WTC11 (cell line): ENCODE results near the gene GTF3C1.

Source experiments
- SMAD3 ChIP-seq: sonication (generic); formaldehyde crosslinking; IDR thresholded peaks from 2 replicates; pipeline ENCODE4 v1.8.0; 2022; ENCODE audit warnings: missing genetic modification reagents, mild to moderate bottlenecking, borderline replicate concordance
- ZNF121 ChIP-seq: sonication (generic); formaldehyde crosslinking; IDR thresholded peaks from 2 replicates; pipeline ENCODE4 v1.8.0; 2023; ENCODE audit warnings: missing genetic modification reagents
- TF ChIP-seq, protein P1 (sequence below): fragments of 200-600 bp; IDR thresholded peaks from 2 replicates; pipeline ENCODE4 v1.8.0; 2022; ENCODE audit warnings: antibody characterized with exemption

DNA sequence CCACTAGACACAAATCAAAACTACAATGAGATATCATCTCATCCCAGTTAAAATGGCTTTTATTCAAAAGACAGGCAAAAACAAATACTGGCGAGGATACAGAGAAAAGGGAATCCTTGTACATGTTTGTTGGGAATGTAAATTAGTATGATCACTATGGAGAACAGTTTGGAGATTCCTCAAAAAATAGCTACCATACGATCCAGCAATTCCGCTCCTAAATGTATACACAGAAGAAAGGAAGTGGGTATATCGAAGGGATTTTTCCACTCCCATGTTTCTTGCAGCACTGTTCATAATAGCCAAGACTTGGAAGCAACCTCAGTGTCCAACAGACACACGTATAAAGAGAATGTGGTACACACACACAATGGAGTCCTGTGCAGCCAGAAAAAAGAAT, 35.5 kb upstream of the GTF3C1 start:
- TF ChIP-seq SMAD3 (CRISPR knock-in tag) (no peak), ZNF121 (no peak)
- TF ChIP-seq, protein P1, sequence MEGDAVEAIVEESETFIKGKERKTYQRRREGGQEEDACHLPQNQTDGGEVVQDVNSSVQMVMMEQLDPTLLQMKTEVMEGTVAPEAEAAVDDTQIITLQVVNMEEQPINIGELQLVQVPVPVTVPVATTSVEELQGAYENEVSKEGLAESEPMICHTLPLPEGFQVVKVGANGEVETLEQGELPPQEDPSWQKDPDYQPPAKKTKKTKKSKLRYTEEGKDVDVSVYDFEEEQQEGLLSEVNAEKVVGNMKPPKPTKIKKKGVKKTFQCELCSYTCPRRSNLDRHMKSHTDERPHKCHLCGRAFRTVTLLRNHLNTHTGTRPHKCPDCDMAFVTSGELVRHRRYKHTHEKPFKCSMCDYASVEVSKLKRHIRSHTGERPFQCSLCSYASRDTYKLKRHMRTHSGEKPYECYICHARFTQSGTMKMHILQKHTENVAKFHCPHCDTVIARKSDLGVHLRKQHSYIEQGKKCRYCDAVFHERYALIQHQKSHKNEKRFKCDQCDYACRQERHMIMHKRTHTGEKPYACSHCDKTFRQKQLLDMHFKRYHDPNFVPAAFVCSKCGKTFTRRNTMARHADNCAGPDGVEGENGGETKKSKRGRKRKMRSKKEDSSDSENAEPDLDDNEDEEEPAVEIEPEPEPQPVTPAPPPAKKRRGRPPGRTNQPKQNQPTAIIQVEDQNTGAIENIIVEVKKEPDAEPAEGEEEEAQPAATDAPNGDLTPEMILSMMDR, result no peak
